HG03469 (cell line): ENCODE measurements around the gene PCDHGA10.
"Not testable (repeated sequence)": the region's sequence is repeated elsewhere in the genome, so short reads cannot be mapped to it uniquely, and the experiment has no call there.

Source experiments
- ATAC-seq: cut with Tn5 transposase; IDR thresholded peaks from one replicate; pipeline ENCODE4 v1.9.1; 2021; ENCODE audit warnings: mild to moderate bottlenecking, moderate library complexity, moderate number of reproducible peaks; ENCODE audit not compliant: unreplicated experiment

The PCDHGA10 gene

DNA sequence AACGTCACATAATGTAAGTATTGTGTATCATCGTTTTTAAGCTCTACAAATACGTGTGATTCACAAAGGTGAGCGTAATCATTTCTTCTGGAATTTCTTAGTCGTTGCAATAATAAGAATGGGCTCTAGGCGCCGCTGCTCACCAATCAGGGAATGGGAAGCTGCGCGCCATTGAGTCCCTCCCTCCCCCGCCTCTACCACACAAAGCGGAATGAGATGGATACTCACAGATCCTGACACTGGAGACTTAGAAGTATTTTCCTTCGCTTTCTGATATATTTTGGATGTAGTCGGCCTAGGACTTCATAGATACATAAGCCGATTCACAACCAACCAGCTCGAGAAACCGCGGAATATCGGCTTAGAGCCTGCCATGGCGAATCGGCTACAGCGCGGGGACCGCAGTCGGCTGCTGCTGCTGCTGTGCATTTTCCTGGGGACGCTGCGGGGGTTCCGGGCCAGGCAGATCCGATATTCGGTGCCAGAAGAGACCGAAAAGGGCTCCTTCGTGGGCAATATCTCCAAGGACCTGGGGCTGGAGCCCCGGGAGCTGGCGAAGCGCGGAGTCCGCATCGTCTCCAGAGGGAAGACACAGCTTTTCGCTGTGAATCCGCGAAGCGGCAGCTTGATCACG lies 8.2 kb downstream of the PCDHGA10 start, which contains the start of gene PCDHGA11:
Gene PCDHGA11, plus strand, starts transcription at position 197 of the 634 bp plus-strand sequence. Its CDS starts 177 bp downstream, at position 374.
- no peak for ATAC-seq

DNA sequence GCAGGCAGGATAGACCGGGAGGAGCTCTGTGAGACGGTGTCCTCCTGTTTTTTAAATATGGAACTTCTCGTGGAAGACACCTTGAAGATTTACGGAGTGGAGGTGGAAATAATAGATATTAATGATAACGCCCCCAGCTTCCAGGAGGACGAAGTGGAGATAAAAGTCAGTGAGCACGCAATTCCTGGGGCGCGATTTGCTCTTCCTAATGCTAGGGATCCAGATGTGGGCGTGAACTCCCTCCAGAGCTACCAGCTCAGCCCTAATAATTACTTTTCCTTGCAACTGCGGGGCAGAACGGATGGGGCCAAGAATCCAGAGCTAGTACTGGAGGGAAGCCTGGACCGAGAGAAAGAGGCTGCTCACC lies 8.7 kb downstream of the PCDHGA10 start:
- ATAC-seq, result no peak

DNA sequence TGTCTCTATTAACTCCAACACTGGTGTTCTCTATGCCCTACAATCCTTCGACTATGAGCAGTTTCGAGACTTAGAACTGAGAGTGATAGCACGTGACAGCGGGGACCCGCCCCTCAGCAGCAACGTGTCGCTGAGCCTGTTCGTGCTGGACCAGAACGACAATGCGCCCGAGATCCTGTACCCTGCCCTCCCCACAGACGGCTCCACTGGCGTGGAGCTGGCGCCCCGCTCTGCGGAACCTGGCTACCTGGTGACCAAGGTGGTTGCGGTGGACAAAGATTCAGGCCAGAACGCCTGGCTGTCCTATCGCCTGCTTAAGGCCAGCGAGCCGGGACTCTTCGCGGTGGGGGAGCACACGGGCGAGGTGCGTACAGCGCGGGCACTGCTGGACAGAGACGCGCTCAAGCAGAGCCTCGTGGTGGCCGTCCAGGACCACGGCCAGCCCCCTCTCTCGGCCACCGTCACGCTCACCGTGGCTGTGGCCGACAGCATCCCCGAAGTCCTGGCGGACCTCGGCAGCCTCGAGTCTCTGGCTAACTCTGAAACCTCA lies 10.0 kb downstream of the PCDHGA10 start:
- no peak for ATAC-seq

DNA sequence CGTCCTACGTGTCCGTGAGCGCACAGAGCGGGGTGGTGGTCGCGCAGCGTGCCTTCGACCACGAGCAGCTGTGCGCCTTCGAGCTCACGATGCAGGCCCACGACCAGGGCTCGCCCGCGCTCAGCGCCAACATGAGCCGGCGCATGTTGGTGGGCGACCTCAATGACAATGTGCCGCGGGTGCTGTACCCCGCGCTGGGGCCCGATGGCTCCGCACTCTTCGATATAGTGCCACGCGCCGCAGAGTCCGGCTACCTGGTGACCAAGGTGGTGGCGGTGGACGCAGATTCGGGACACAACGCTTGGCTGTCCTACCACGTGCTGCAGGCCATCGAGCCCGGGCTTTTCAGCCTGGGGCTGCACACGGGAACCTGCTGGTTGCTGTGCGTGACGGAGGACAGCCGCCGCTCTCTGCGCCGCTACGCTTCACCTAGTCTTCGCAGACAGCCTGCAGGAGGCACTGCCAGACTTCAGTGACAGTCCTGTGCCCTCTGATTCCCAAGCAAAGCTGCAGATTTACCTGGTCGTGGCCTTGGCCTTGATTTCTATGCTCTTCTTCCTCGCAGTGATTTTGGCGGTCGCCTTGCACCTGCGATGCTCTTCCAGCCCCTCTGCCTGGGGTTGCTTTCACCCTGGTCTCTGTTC lies 15.1 kb downstream of the PCDHGA10 start:
- no peak for ATAC-seq

DNA sequence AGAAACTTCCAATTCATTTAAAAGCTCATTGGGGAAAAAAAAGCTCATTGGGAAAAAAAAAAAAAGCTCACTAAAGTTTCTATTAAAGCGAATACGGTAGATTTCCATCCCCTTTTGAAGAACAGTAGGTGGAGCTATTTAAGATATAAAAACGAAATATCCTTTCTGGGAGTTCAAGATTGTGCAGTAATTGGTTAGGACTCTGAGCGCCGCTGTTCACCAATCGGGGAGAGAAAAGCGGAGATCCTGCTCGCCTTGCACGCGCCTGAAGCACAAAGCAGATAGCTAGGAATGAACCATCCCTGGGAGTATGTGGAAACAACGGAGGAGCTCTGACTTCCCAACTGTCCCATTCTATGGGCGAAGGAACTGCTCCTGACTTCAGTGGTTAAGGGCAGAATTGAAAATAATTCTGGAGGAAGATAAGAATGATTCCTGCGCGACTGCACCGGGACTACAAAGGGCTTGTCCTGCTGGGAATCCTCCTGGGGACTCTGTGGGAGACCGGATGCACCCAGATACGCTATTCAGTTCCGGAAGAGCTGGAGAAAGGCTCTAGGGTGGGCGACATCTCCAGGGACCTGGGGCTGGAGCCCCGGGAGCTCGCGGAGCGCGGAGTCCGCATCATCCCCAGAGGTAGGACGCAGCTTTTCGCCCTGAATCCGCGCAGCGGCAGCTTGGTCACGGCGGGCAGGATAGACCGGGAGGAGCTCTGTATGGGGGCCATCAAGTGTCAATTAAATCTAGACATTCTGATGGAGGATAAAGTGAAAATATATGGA lies 17.7 kb downstream of the PCDHGA10 start, which contains the start of gene PCDHGA12:
Gene PCDHGA12, plus strand, starts transcription at position 176 of the 782 bp plus-strand sequence. Its CDS starts 253 bp downstream, at position 429.
- peak; percentile 85 for ATAC-seq

DNA sequence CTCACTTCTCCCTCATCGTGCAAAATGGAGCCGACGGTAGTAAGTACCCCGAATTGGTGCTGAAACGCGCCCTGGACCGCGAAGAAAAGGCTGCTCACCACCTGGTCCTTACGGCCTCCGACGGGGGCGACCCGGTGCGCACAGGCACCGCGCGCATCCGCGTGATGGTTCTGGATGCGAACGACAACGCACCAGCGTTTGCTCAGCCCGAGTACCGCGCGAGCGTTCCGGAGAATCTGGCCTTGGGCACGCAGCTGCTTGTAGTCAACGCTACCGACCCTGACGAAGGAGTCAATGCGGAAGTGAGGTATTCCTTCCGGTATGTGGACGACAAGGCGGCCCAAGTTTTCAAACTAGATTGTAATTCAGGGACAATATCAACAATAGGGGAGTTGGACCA lies 18.5 kb downstream of the PCDHGA10 start:
- peak; percentile 23 for ATAC-seq

DNA sequence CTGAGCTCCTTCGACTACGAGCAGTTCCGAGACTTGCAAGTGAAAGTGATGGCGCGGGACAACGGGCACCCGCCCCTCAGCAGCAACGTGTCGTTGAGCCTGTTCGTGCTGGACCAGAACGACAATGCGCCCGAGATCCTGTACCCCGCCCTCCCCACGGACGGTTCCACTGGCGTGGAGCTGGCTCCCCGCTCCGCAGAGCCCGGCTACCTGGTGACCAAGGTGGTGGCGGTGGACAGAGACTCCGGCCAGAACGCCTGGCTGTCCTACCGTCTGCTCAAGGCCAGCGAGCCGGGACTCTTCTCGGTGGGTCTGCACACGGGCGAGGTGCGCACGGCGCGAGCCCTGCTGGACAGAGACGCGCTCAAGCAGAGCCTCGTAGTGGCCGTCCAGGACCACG lies 19.5 kb downstream of the PCDHGA10 start:
- ATAC-seq, result not testable (repeated sequence)

DNA sequence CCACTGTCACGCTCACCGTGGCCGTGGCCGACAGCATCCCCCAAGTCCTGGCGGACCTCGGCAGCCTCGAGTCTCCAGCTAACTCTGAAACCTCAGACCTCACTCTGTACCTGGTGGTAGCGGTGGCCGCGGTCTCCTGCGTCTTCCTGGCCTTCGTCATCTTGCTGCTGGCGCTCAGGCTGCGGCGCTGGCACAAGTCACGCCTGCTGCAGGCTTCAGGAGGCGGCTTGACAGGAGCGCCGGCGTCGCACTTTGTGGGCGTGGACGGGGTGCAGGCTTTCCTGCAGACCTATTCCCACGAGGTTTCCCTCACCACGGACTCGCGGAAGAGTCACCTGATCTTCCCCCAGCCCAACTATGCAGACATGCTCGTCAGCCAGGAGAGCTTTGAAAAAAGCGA lies 19.9 kb downstream of the PCDHGA10 start:
- ATAC-seq, result not testable (repeated sequence)

DNA sequence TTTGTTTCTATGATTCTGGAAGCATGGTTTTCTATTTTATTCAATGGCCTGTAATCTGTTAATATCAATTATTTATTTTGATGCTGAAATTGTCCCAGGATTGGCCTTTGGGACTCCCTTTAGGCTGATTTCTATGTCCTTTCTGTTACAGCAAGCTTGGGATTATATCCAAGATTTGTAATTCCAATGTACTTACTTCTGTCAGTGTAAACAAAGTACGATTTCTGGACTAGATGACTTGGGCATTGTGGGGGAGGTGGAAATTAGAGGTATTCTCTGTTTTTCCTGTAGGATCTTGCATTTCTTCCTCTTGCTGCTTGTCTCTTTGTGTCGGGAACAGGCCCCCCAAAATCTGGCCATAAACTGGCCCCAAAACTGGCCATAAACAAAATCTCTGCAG lies 21.2 kb downstream of the PCDHGA10 start:
- ATAC-seq, result no peak

DNA sequence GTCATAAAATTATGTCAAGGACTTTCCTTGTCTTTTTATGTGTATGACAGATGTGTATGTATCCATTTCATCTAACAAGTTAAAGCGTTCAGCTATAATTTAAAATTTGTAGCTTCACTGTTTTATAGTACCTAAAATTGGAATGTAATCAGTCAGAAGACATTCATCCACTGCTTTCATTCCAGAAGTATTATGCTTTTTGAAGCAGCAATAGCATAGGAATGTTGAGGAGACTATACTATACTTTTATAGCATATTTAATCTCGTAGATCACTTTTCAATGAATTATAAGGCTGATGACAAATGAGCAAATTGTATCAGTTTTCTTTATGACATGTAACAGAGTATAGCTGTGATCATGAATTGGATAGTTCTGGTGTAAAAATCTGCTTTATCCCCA lies 24.4 kb downstream of the PCDHGA10 start:
- no peak for ATAC-seq

DNA sequence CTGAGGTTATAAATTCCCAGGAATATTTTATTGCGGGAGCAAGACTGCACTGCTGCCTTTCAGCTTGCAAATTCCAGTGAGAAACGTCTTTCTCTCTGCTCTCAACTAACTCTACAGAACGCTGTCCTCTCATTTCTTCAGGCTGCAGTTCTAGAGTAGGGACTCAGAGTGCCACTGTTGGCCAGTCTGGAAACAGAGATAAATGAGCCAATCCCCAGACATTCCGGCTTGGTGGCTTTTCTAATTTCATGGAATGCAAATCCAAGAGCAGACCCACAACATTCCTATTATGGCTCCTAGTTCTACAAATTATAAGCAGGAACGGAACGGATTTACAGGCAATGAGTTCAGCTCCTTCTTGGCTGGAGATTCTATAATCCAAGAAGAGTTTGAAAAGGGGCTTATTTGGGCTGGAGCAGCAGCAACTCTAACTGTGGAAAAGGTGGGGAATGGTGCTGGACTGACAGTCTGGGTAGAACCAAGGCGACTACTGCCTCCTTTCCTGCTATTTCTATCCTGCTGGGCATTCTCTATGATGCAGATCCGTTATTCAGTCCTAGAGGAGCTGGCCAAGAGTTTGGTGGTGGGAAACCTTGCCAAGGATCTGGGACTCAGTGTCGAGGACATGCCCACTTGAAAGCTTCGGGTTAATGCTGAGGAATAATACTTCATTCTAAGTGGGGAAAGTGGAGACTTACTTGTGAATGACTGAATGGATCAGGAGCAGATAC lies 26.8 kb downstream of the PCDHGA10 start:
- no peak for ATAC-seq

DNA sequence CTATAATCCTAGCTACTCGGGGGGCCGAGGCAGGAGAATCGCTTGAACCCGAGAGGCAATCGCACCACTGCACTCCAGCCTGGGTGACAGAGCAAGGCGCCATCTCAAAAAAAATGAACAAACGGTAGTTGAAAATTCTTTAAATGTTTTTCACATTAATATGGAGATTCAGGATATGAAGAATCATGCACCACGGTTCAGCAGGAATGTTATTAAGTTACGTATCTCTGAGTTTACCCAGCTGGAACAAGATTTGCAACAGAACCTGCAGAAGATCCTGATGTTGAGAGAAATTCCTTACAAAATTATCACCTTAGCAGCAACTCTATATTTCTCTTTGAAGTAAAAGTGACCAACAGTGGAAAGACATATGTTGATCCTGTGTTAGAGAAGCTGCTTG lies 27.6 kb downstream of the PCDHGA10 start:
- no peak for ATAC-seq

DNA sequence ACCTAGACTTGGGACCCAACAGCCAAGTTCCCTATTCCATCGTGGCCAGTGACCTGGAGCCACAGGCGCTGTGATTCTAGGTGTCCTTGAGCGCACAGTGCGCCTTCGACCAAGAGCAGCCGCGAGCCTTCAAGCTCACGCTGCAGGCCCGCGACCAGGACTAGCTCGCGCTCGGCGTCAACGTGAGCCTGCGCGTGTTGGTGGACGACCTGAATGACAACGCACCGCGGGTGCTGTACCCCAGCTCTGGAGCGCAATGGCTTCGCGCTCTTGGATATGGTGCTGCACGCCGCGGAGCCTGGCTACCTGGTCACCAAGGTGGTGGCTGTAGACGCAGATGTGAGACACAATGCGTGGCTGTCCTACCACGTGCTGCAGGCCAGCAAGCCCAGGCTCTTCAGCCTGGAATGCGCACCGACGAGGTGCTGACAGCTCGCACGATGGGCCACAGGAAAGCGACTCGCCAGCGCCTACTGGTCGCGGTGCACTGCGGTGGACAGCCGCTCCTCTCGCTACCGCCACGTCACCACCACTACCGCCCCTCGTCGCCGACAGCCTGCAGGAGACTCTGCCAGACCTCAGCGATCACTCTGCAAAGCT lies 28.9 kb downstream of the PCDHGA10 start:
- ATAC-seq, result no peak

DNA sequence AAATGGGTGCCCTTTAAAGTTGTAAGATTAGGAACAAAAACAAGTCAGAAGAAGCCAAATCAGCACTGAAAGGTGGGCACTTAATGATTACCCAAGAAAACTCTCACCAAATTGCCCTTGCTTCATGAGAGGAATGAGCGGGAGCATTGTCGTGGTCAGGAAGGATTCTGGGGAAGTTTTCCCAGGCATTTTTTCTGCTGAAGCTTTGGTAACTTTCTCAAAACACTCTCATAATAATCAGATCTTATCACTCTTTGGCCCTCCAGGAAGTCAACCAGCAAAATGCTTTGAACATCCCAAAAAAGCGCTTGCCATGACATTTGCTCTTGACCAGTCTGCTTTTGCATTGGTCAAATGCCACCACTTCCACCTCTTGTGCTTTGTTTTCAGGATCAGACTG lies 52.6 kb downstream of the PCDHGA10 start:
- no peak for ATAC-seq
